Naive B cell (primary cell): Measurements from ENCODE around the gene KDM4B. TPM values are rescaled to one million over a fixed set of nuclear protein-coding genes. Genes with fewer than 3 reads are reported as not detected.
A peak's percentile ranks its signal among the peaks of the same experiment; 100 is the strongest.
"Not testable (repeated sequence)": the region's sequence is repeated elsewhere in the genome, so short reads cannot be mapped to it uniquely, and the experiment has no call there.

Experiments
- ATAC-seq, 2 donors: fragments of 150-1000 bp; cut with Tn5 transposase; 2 replicates each; pipeline ENCODE4 v1.10.0; 2021; ENCODE audit warnings: low read depth in 2 of 2, mild to moderate bottlenecking in 2 of 2, moderate library complexity in 2 of 2
- DNase-seq: peaks from one replicate; pipeline ENCODE4 v3.0.0; 2022
- H3K27ac Mint-ChIP-seq, 6 donors: one replicate each; pipeline ENCODE4 v1.8.0; 2020 to 2022; ENCODE audit warnings: mild to moderate bottlenecking in 6 of 6, mixed read lengths in 6 of 6, moderate library complexity in 5 of 6, inconsistent platforms in 2 of 6
- H3K27me3 Mint-ChIP-seq, 3 donors: one replicate each; pipeline ENCODE4 v1.8.0; 2021 to 2022; ENCODE audit warnings: mixed read lengths in 3 of 3, mild to moderate bottlenecking in 1 of 3
- H3K36me3 Mint-ChIP-seq, 2 donors: one replicate each; pipeline ENCODE4 v1.8.0; 2020 to 2022; ENCODE audit warnings: mixed read lengths in 2 of 2, inconsistent platforms in 1 of 2, mild to moderate bottlenecking in 1 of 2
- H3K4me1 Mint-ChIP-seq, 3 donors: one replicate each; pipeline ENCODE4 v1.8.0; 2020 to 2022; ENCODE audit warnings: mixed read lengths in 3 of 3, inconsistent platforms in 1 of 3, mild to moderate bottlenecking in 1 of 3, moderate library complexity in 1 of 3
- H3K4me3 Mint-ChIP-seq, 8 donors: one replicate each; pipeline ENCODE4 v1.8.0; 2020 to 2022; ENCODE audit warnings: mild to moderate bottlenecking in 8 of 8, mixed read lengths in 8 of 8, moderate library complexity in 8 of 8, inconsistent platforms in 2 of 8
- H3K9me3 Mint-ChIP-seq, 7 donors: one replicate each; pipeline ENCODE4 v1.8.0; 2020 to 2022; ENCODE audit warnings: mixed read lengths in 7 of 7, mild to moderate bottlenecking in 5 of 7, inconsistent platforms in 2 of 7, moderate library complexity in 1 of 7
- polyA plus RNA-seq, 6 donors: library from polyadenylated mRNA; unstranded; fragments of 300-500 nt; fragmentation: Illumina TruSeq; gene quantifications; one replicate each; pipeline ENCODE4 v1.2.3, GENCODE V29; 2021; ENCODE audit warnings: low read depth in 6 of 6

The KDM4B gene
- polyA plus RNA-seq = 10 to 100 TPM; 17.9 to 94.1 (median 50.8) TPM

GRCh38 chr19:4968462-4969291, at the start of gene KDM4B:
Gene KDM4B (plus strand): TSS chr19:4969113. CDS start chr19:5032891, 63,778 bp downstream.
- ATAC-seq = peak; percentile 87 to 89
- H3K36me3 Mint-ChIP-seq = no peaks in the 10 kb centered on the region
- DNase-seq = peak; percentile 100
- peaks cover 33 to 41% (median 33%) of the 10 kb centered on the region in 3 donors for H3K4me1 Mint-ChIP-seq
- peak within 1 kb of the TSS; percentile 88 to 97 (median 94) for H3K4me3 Mint-ChIP-seq
- peak within 1 kb of the TSS; percentile 93 to 98 (median 96) for H3K27ac Mint-ChIP-seq
- H3K9me3 Mint-ChIP-seq = no peaks in the 10 kb centered on the region
- no peaks in the 10 kb centered on the region for H3K27me3 Mint-ChIP-seq

- DNase-seq = no peak
Observed at GRCh38 chr19:4922530-4923275, 46.2 kb upstream of the KDM4B start.

GRCh38 chr19:4923276-4923747, 45.6 kb upstream of the KDM4B start:
- Mint-ChIP-seq H3K27me3 (no peaks in the 10 kb centered on the region), H3K27ac (peak overlapping the region in 1 of 6 donors; percentile 69), H3K4me3 (no peak overlapping the region), H3K9me3 (no peaks in the 10 kb centered on the region), H3K4me1 (peaks cover 0 to 3% (median 0%) of the 10 kb centered on the region in 3 donors), H3K36me3 (no peaks in the 10 kb centered on the region)
- ATAC-seq (no peak), DNase-seq (no peak)

More at GRCh38 chr19:4922530-4923275, 46.2 kb upstream of the KDM4B start:
- H3K27me3 Mint-ChIP-seq = no peaks in the 10 kb centered on the region
- H3K9me3 Mint-ChIP-seq = no peaks in the 10 kb centered on the region
- H3K4me1 Mint-ChIP-seq = peaks cover 0 to 3% (median 0%) of the 10 kb centered on the region in 3 donors
- no peak overlapping the region for H3K4me3 Mint-ChIP-seq
- no peak for ATAC-seq
- H3K36me3 Mint-ChIP-seq = no peaks in the 10 kb centered on the region
- no peak overlapping the region for H3K27ac Mint-ChIP-seq

- Mint-ChIP-seq H3K27me3 (no peaks in the 10 kb centered on the region), H3K4me1 (peaks cover 5 to 14% (median 11%) of the 10 kb centered on the region in 3 donors), H3K9me3 (no peaks in the 10 kb centered on the region), H3K27ac (peak overlapping the region in 1 of 6 donors; percentile 74), H3K36me3 (no peaks in the 10 kb centered on the region), H3K4me3 (peak overlapping the region in 1 of 8 donors; percentile 40)
- DNase-seq (no peak), ATAC-seq (no peak)
Observed at GRCh38 chr19:4929186-4929585, 39.7 kb upstream of the KDM4B start.

GRCh38 chr19:4930664-4931063, 38.2 kb upstream of the KDM4B start:
- H3K4me1 Mint-ChIP-seq = peaks cover 5 to 15% (median 14%) of the 10 kb centered on the region in 3 donors
- ATAC-seq (no peak), DNase-seq (no peak)
- no peaks in the 10 kb centered on the region for H3K36me3 Mint-ChIP-seq
- H3K27ac Mint-ChIP-seq = peak overlapping the region in 1 of 6 donors; percentile 22
- H3K4me3 Mint-ChIP-seq = no peak overlapping the region
- no peaks in the 10 kb centered on the region for H3K9me3 Mint-ChIP-seq
- H3K27me3 Mint-ChIP-seq = no peaks in the 10 kb centered on the region

GRCh38 chr19:4932711-4933110, 36.2 kb upstream of the KDM4B start:
- Mint-ChIP-seq H3K27me3 (no peaks in the 10 kb centered on the region), H3K4me3 (peak overlapping the region in 1 of 8 donors; percentile 16), H3K27ac (peak overlapping the region in 1 of 6 donors; percentile 37), H3K36me3 (no peaks in the 10 kb centered on the region), H3K4me1 (peaks cover 5 to 15% (median 14%) of the 10 kb centered on the region in 3 donors), H3K9me3 (no peaks in the 10 kb centered on the region)
- ATAC-seq (no peak), DNase-seq (no peak)

GRCh38 chr19:4933528-4933927, 35.4 kb upstream of the KDM4B start:
- H3K27ac Mint-ChIP-seq = peak overlapping the region in 4 of 6 donors; percentile 37 to 61 (median 55)
- no peaks in the 10 kb centered on the region for H3K9me3 Mint-ChIP-seq
- DNase-seq = no peak
- no peak overlapping the region for H3K4me3 Mint-ChIP-seq
- H3K4me1 Mint-ChIP-seq = peaks cover 5 to 15% (median 14%) of the 10 kb centered on the region in 3 donors
- no peak for ATAC-seq
- no peaks in the 10 kb centered on the region for H3K36me3 Mint-ChIP-seq
- no peaks in the 10 kb centered on the region for H3K27me3 Mint-ChIP-seq

GRCh38 chr19:4935444-4935843, 33.5 kb upstream of the KDM4B start:
- peaks cover 5 to 15% (median 14%) of the 10 kb centered on the region in 3 donors for H3K4me1 Mint-ChIP-seq
- no peaks in the 10 kb centered on the region for H3K36me3 Mint-ChIP-seq
- no peak overlapping the region for H3K4me3 Mint-ChIP-seq
- no peak for ATAC-seq
- H3K9me3 Mint-ChIP-seq = no peaks in the 10 kb centered on the region
- no peaks in the 10 kb centered on the region for H3K27me3 Mint-ChIP-seq
- no peak for DNase-seq
- H3K27ac Mint-ChIP-seq = peak overlapping the region in 1 of 6 donors; percentile 1

- Mint-ChIP-seq H3K4me1 (peaks cover 5 to 15% (median 14%) of the 10 kb centered on the region in 3 donors), H3K27ac (peak overlapping the region in 1 of 6 donors; percentile 53), H3K4me3 (no peak overlapping the region), H3K9me3 (no peaks in the 10 kb centered on the region), H3K36me3 (no peaks in the 10 kb centered on the region), H3K27me3 (no peaks in the 10 kb centered on the region)
- ATAC-seq (no peak), DNase-seq (no peak)
Observed at GRCh38 chr19:4937060-4937459, 31.9 kb upstream of the KDM4B start.

GRCh38 chr19:4938461-4938860, 30.5 kb upstream of the KDM4B start:
- H3K9me3 Mint-ChIP-seq, ATAC-seq, H3K4me3 Mint-ChIP-seq, DNase-seq, H3K27ac Mint-ChIP-seq, H3K27me3 Mint-ChIP-seq, H3K4me1 Mint-ChIP-seq, H3K36me3 Mint-ChIP-seq: not testable (repeated sequence)

GRCh38 chr19:4939466-4939865, 29.4 kb upstream of the KDM4B start:
- no peaks in the 10 kb centered on the region for H3K36me3 Mint-ChIP-seq
- no peak for DNase-seq
- H3K4me3 Mint-ChIP-seq = no peak overlapping the region
- H3K9me3 Mint-ChIP-seq = no peaks in the 10 kb centered on the region
- peaks cover 0 to 3% (median 0%) of the 10 kb centered on the region in 3 donors for H3K4me1 Mint-ChIP-seq
- no peak for ATAC-seq
- H3K27me3 Mint-ChIP-seq = no peaks in the 10 kb centered on the region
- H3K27ac Mint-ChIP-seq = no peak overlapping the region

GRCh38 chr19:4941638-4942169, 27.2 kb upstream of the KDM4B start:
- not testable (repeated sequence) for H3K27me3 Mint-ChIP-seq, DNase-seq, H3K36me3 Mint-ChIP-seq, ATAC-seq, H3K27ac Mint-ChIP-seq, H3K4me3 Mint-ChIP-seq, H3K9me3 Mint-ChIP-seq, H3K4me1 Mint-ChIP-seq

GRCh38 chr19:4950650-4951049, 18.3 kb upstream of the KDM4B start:
- DNase-seq, H3K4me3 Mint-ChIP-seq, H3K27ac Mint-ChIP-seq, H3K9me3 Mint-ChIP-seq, ATAC-seq, H3K36me3 Mint-ChIP-seq, H3K27me3 Mint-ChIP-seq, H3K4me1 Mint-ChIP-seq: not testable (repeated sequence)
